ENCODE results near the gene SLC28A3. TPM values are rescaled to one million over a fixed set of nuclear protein-coding genes. Genes with fewer than 3 reads are reported as not detected.

The SLC28A3 gene
- total RNA-seq, 1 donor from 2014 or later: 0.11 TPM

GRCh38 chr9:84264307-84265029 lies 76.1 kb downstream of the SLC28A3 start:
- no peak for DNase-seq (ENCODE audit: low spot score)
- intact Hi-C loops (cut with DNase I): loop anchor here (5.0 kb wide), 1 partner anchor 53 kb away; no protein-coding TSS in a partner anchor

GRCh38 chr9:84261070-84261746 lies 79.3 kb downstream of the SLC28A3 start:
- intact Hi-C loops (cut with DNase I): loop anchor here (5.0 kb wide), 1 partner anchor 56 kb away; no protein-coding TSS in a partner anchor
- peak; percentile 86 for DNase-seq (ENCODE audit: low spot score)

GRCh38 chr9:84258371-84258770 lies 82.2 kb downstream of the SLC28A3 start:
- intact Hi-C loops (cut with DNase I): no loop called here
- no peak for DNase-seq (ENCODE audit: low spot score)

- intact Hi-C loops (cut with DNase I): no loop called here
- no peak for DNase-seq (ENCODE audit: low spot score)
Observed at GRCh38 chr9:84255696-84256095, 84.9 kb downstream of the SLC28A3 start.

GRCh38 chr9:84254972-84255371 lies 85.6 kb downstream of the SLC28A3 start:
- no peak for DNase-seq (ENCODE audit: low spot score)
- intact Hi-C loops (cut with DNase I): no loop called here

- DNase-seq (ENCODE audit: low spot score): no peak
- intact Hi-C loops (cut with DNase I): no loop called here
Observed at GRCh38 chr9:84251921-84252320, 88.6 kb downstream of the SLC28A3 start.

GRCh38 chr9:84241817-84242373 lies 98.7 kb downstream of the SLC28A3 start:
- no peak for DNase-seq (ENCODE audit: low spot score)
- intact Hi-C loops (cut with DNase I): no loop called here

- intact Hi-C loops (cut with DNase I): no loop called here
- no peak for DNase-seq (ENCODE audit: low spot score)
Observed at GRCh38 chr9:84239343-84239742, 101.2 kb downstream of the SLC28A3 start.

GRCh38 chr9:84238652-84239051 lies 101.9 kb downstream of the SLC28A3 start:
- intact Hi-C loops (cut with DNase I): no loop called here
- no peak for DNase-seq (ENCODE audit: low spot score)

- no peak for DNase-seq (ENCODE audit: low spot score)
- intact Hi-C loops (cut with DNase I): no loop called here
Observed at GRCh38 chr9:84235511-84235910, 105.0 kb downstream of the SLC28A3 start.

- intact Hi-C loops (cut with DNase I): no loop called here
Observed at GRCh38 chr9:84230355-84231145, 110.0 kb downstream of the SLC28A3 start.

GRCh38 chr9:84229191-84229590 lies 111.4 kb downstream of the SLC28A3 start:
- DNase-seq (ENCODE audit: low spot score): no peak
- intact Hi-C loops (cut with DNase I): no loop called here

More at GRCh38 chr9:84230355-84231145, 110.0 kb downstream of the SLC28A3 start:
- no peak for DNase-seq (ENCODE audit: low spot score)

- no peak for DNase-seq (ENCODE audit: low spot score)
- intact Hi-C loops (cut with DNase I): no loop called here
Observed at GRCh38 chr9:84228130-84228720, 112.3 kb downstream of the SLC28A3 start.

- DNase-seq (ENCODE audit: low spot score): no peak
- intact Hi-C loops (cut with DNase I): no loop called here
Observed at GRCh38 chr9:84226126-84226525, 114.4 kb downstream of the SLC28A3 start.
